ENCODE measurements around the gene SRSF2.

- no peak for TF ChIP-seq CTCF (IDR thresholded peaks at IDR 0.05)
- no peak for TF ChIP-seq POLR2A (IDR thresholded peaks at IDR 0.05)
Measured at GRCh38 chr17:76720211-76720610, 16.9 kb downstream of the SRSF2 start.

Measured in testis (tissue), 2 donors.